Measurements from ENCODE around the gene KPTN.

- TF ChIP-seq POLR2A (IDR thresholded peaks at IDR 0.05; ENCODE audit: low read length) (no peak), GATA1 (IDR thresholded peaks at IDR 0.05; ENCODE audit: low read depth, low read length) (no peak)
Observed at GRCh38 chr19:47494729-47495128, 10.7 kb upstream of the KPTN start.

Measured in erythroblast (primary cell).